ENCODE measurements around the gene WNK1.

Gene WNK1

DNA sequence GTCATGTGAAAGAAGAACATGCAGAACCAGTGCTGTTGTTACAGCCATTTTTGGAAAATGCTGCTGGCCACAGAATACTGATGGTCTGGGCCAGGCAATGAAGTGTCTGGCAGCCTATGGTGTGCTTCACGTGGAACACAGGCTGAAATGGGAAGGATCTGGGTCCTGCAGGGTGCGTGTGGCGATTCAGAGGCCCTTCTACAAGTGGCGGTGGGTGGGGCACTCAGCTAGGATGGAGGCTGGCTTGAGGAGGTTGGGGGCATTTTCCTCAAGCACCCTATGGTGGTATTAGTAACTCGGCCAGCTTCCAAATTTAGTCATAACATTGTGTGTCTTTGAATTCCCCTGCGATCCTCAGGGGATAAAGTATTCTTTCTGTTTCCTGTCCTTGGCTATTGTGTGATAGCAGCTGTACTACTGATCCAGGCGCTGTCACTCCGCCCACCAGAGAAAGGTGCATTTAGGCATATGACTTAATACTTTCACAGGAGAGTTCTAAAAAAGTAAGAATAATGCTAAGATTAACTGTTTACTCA lies 206.3 kb downstream of the WNK1 start:
- DNase-seq, result no peak

Data from T-helper 9 cell (primary cell).